ENCODE results near the gene ITPR1.
"Not testable (repeated sequence)": the region's sequence is repeated elsewhere in the genome, so short reads cannot be mapped to it uniquely, and the experiment has no call there.

ITPR1 gene

DNA sequence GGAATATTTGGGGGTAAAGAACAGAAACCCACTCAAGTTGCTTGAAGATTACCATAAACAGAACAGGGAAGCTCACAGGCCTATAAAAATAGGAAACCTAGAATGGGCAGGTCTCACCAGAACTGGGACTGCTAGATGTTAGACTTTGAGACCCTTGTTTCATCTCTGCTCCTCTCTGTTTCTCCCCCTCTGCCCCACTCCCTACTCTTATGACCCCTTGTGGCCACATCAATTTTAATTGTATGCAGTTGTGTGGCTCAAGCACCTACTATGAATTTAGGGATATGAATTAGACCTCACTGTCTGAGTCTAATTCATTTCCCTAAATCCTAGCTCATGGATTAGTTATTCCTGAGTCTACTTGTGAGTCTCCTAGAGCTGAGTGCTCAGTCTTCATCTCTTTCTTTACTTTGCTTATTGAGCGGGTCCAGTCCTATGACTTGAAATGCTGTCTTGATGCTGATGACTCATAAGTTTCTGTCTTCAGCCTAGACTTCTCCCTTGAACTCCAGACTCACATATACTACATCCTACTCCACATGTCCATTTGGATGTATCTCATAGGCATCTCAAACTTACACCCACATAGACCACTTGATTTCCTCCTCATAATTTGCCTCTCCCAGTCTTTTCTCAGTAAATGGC is 78.7 kb downstream of the ITPR1 start:
- DNase-seq (ENCODE audit: low read depth), result no peak

DNA sequence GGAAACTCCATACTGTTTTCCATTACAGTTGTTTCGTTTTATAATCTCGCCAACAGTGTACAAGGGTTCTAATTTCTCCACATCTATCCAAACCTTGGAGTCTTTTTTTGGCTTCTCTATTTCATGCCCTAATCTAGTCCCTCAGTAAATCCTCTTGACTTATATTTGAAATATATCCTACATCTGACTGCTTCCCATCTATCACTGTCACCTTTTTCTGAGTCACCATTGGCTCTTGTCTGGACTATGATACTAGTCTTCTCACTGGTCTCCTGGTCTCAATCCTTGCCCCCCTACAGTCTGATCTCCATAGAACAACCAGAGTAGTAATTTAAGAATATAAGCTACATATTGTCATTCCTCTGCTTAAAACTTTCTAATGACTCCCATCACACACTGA is 80.0 kb downstream of the ITPR1 start:
- no peak for DNase-seq (ENCODE audit: low read depth)

DNA sequence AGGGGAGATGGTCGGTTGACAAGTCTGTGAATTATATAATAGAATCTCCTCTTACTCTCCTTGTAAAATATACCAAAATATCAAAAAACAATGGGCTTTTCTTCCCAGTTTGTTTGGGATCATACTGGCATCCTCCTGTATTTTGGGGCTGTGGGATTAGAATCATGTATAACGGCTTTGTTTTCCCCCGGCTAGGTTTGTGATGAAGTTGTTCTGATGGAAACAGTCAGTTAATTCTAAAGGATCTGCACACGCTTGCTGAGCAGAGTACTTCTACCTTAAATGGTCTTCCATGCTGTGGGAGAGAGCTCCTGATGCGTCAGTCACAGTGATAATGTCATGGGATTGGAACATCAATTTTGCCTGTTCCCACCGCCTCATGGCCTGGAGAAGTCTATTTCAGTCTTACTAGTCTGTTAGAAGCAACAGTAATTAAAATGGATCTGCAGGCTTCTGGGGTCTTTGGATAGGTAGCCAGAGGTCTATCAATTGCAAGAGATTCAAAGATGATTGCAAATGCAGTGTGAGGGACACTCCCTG is 81.3 kb downstream of the ITPR1 start:
- DNase-seq (ENCODE audit: low read depth), result no peak

DNA sequence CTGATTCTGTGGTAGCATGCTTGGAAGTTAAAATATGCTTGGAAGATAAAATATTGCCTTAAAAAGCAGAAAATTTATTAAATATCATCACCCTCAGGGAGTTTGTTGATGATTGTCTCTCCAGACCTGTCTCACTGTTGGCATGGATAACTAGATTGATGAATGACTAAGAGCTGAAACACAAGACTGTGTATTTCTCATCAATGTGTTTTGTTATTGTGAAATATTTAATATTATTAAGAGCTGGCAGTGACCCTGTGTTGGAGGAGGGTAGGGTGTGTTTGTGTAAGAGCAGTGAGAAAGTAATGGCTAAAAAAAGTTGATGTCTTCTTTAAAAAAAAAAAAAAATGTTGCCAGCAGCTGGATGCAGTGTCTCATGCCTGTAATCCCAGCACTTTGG is 82.2 kb downstream of the ITPR1 start:
- no peak for DNase-seq (ENCODE audit: low read depth)

DNA sequence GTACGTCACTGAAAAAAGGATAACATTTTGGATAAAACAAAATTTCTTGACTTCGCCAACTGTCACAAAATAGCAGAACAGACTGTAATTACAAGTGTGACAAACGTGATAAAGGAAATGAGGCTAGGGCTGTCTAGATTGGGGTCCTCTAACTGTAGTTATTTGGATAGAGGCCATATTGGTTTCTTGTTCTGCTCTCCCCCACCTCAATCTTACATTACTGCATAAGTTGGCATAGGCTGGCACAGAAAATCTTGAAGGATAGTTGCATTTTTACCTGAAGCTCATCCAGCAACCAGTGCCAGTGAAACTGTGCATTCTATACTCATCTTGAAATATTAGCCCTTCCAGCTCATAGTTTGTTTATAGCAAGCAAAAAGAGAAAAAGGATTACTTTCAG is 84.6 kb downstream of the ITPR1 start:
- no peak for DNase-seq (ENCODE audit: low read depth)

DNA sequence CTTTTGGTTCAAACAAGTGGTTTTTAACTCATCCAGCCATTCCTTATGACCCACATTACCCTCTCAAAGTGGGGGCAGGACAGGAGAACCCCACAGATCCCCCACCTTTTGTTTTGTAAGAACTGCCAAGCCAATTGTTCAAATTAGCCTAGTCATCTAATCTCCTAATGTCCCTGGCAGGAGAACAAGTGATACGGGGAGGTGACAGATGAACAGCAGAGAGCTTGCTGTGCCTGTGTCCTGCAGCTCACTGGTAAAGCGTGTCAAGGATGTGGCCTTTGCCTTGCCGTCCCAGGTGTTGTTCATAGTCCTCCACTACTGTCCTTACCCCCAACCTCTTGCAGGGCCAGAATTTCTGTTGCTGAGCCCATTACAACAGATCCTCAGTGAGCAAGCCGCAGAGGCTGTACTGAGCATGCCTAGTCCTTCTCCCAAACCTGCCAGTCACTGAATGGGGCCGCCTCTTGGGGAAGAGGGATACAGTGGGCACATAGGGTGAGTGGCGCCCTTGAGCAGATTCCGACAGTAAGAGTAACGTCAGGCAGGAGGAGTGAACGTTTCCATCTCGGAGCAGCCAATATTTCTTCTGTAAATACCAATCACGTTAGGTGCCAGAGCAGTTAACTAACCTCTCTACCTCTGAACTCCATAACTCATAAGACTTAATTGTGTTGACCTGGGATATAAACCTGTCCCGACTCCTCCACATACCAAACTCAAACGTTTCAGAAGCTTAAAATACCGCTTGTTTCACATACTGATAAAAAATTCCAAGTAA is 87.4 kb downstream of the ITPR1 start:
- no peak for DNase-seq (ENCODE audit: low read depth)

DNA sequence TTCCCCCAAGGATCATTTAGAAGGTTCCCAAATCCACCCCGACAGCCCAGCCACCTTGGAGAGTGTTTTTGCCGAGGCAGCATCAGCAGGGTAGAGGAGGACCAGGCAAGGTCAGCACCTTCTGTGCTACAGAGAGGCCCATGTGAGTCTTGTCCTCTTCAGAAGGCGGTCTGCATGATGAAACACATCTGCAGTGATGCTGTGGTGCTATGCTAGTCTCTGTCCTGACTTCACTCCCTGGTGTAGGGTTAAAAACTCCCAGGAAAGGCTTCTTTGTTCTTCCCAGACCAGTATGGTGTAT is 87.9 kb downstream of the ITPR1 start:
- no peak for DNase-seq (ENCODE audit: low read depth)

DNA sequence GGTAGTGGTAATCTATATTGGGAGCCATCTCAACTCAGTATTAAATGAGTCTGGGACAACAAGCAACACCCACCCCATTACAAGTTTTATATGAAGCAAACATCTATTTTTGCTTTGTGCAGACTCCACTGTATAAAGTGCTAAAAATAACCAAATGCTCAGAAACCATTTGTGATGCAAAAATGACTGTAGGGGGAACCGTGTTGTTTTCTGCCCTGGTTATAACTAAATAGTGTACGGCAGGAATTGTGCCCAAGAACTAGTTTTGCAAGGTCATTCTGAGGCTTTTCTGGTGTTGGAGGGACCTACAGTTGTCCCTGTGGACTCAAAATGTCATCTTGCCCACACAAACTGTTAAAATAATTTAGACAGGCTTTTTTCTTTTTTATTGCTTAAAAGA is 88.3 kb downstream of the ITPR1 start:
- DNase-seq (ENCODE audit: low read depth), result no peak

DNA sequence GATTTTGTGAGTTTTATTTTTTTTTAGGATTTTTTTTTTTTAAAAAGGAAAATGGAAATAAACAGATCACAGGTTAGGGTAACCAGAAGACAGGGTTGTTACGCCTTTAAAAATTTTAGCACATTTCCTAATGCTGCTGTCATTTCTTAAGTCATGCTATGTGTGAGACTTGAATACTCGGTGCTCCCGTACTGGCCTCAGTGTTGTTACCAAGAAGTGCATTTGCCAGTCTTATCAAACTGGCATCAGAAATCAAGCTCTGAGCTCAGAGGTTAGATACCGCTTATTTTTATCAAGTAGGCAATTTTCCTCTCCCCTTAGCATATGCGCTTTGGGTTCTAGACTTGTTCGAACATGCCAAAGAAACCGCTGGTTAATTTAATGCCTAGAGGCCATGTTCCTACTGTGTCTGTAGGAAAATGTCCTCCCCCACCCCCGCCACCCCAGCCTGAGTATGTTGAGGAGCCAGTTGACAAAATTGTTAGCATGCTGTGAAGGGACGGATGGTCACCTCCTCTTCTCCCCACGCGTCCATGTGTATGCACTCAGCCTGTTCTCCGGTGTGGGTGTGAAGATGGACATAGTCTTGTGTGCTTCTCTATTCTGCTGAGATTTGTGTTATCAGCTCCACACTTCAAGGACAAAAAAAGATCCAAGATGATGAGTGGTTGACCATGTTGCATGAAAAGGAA is 88.9 kb downstream of the ITPR1 start:
- no peak for DNase-seq (ENCODE audit: low read depth)

DNA sequence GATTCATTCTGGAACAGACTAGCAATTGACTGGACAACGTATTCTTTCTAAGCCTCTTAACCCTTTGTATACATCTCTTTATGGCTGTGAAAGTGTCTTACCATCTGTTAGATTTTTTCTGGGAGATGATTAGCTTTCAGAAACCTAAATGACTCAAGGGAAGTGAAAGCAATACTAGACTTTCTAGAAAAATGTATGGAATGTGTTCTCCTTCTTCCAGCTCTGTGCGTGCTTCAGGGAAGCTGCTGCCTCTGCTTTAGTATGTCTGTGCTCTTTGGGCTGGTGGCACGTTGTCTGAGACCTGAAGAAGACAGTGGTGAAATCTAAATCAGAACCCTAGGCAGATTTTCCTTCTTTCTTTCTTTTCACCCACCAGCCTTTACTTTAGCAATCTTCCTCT is 89.5 kb downstream of the ITPR1 start:
- DNase-seq (ENCODE audit: low read depth), result no peak

DNA sequence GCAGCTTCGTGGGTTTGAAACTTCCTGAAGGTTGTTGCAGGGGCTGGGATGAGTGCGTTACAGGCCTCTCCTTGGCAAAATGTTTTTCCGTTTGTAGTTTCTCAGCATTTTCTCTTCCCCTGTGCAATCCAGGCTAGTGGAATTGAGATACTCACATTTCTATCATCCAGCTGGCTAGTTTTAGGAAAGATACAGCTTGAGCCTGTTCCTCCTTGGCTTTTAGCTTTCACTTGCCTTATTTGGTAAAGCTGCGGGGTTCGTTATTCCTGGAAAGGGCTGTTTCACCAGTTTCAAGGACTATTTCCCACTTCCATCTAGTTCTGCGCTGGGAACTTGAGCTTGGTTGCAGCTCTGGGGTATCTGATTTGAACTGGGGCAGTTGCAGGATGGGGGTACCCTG is 90.3 kb downstream of the ITPR1 start:
- no peak for DNase-seq (ENCODE audit: low read depth)

DNA sequence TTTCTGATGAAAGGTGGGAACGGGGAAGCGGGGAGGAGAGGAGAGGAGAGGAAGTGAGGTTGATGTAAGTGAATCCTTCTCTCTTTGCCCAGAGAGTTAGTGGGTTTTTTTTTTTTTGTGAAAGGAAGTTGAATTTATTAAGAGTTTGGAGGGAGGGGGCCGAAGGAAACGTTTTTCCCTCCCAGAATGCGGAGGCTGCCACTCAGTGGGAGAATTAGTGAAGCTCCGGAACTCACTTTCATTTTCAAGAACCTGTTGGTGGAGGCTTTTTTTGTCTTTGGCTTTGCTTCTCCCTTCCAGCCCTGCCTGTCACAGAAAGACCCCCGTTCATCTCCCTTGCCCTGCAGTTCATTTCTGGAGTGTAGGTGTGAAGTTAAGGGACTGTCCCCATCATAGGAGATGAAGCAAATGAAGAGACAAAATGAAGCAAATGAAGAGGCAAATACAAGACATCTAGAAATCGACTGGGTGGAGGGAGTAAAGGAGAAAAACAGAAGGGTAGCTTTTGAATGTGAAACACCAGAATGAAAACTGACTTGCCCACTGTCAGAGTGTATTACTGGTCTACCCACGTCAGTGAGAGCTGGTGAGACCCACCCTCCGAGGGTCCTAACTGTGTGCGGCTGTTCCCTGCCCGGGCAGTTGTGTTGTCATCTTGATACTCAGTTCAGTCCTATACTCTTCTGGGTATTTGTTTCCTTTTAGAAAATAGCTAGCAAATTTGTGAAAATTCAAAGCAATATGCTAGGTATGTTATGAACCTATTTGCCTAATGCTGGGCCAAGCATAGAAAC is 91.5 kb downstream of the ITPR1 start:
- no peak for DNase-seq (ENCODE audit: low read depth)

DNA sequence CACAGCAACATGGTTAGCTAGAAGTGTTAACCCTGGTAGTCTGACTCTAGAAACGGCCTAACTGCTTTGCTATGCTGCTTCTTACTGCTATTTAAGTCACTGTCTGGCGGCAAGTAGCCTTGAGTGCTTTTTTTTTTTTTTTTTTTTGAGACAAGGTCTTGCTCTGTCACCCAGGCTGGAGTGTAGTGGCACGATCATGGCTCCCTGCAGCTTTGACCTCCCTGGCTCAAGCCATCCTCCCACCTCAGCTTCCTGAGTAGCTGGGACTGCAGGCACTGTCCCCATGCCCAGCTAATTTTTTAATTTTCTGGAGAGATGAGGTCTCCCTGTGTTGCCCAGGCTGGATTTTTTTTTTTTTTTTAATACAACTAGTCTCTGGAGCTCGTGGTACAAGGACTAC is 93.2 kb downstream of the ITPR1 start:
- no peak for DNase-seq (ENCODE audit: low read depth)

DNA sequence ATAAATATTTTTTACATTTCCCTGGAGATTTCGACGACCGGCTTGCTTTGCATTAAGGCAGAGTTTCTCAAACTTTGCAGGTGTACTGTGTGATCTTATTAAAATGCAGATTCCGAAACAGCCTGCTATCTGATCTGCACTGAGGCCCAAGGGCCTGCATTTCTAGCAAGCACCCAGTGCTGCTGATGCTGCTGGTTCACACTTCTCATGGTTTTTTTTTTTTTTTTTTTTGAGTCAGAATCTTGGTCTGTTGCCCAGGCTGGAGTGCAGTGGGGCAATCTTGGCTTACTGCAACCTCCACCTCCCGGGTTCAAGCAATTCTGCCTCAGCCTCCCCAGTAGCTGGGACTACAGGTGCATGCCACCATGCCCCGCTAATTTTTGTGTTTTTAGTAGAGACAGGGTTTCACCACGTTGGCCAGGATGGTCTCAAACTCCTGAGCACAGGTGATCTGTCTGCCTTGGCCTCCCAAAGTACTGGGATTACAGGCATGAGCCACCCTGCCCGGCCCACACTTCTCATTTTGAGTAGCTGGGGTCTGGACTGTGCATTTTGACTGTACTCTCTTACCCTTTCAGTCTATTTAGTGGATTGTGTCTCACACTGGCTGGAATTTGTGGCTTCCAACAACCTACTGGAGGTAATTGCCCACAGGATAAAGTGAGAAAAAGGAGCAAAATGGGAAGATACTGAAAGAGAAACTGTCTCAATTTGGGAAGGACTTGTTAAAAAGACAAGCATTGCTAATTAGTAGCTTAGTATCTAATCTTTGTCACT is 94.1 kb downstream of the ITPR1 start:
- peak; percentile 33 for DNase-seq (ENCODE audit: low read depth)

DNA sequence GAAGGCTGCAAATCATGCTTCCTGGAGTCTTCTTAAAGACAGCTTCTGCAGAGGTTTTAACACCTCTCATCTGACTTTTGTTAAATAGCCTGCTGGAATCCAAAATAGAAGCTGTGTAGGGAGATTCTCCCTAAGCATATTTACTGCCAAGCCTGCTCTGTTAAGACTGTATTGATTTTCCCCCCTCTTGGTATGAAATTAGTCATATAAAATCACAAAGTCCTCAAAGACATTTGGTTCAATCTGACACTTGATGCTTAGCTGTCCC is 94.6 kb downstream of the ITPR1 start:
- DNase-seq (ENCODE audit: low read depth), result no peak

DNA sequence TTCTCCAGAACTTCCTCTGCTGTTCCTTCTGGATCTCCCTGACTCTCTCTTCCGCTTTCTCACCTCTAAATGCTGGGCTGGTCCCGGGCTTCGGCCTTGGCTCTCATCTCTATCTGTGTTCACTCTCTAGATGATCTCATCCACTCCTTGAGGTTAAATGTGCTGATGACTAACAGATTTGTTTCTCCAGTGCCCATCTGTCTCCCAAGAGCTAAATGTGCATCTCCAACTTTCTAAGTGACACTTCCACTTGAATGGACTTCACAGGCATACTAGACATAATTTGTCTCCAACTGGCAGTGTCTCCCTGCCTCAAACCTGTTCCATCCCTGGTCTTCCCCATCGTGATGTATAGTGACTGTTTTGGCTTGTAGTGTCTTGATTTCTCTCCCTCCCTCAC is 95.3 kb downstream of the ITPR1 start:
- no peak for DNase-seq (ENCODE audit: low read depth)

DNA sequence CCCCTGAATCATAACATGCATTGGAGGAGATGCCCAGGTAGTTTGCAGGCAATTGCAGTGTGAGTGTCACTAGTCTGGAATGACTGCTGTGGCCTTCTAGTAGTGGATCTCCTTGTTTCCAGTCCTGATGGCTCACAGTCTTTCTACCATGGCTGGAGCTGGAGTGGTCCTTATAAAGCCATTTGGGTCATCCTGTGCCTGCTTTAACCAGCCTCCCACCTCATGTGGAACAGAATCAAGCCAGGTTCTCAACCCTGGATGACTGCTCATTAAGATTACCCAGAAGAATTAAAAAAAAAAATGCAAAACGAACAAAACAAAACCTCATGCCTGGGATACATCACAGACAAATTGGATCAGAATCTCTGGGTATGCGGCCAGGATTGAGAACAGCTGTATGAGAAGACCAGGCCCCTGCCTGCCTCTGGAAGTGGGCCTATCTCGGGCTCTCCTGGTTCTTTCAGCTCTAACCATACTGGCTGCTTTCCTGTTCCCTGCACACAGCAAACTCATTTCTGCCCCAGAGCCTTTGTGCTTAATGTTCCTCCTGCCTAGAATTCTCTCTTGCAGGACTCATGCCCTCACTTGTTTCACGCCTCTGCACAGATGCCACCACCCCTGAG is 96.4 kb downstream of the ITPR1 start:
- DNase-seq (ENCODE audit: low read depth), result no peak

DNA sequence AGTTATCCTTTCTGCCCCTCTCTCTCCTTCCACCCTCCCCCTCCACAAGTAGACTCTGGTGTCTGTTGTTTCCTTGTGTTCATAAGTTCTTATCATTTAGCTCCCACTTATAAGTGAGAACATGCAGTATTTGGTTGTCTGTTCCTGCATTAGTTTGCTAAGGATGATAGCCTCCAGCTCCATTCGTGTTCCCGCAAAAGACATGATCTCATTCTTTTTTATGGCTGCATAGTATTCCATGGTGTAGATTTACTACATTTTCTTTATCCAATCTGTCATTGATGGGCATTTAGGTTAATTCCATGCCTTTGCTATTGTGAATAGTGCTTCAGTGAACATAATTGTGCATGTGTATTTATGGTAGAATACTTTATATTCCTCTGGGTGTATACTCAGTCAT is 97.7 kb downstream of the ITPR1 start:
- not testable (repeated sequence) for DNase-seq (ENCODE audit: low read depth)

DNA sequence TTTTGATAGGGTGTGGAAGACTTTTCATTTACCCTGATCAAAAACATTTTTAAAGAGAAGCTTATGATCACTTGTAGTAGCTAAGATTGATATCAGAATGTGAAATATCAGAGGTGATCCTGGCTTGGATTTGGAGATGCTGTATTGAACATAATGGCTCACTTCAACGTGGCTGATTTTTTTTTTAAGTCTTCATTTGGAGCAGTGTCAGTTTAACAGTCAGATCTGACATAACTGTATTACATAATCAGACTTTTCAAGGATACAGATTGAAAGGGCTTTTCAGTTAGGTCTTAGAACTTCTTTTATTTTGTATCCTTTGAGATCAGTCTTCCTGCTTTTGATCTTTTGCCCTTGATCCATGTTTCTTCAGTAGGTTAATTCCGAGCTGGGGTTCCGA is 98.5 kb downstream of the ITPR1 start:
- no peak for DNase-seq (ENCODE audit: low read depth)

DNA sequence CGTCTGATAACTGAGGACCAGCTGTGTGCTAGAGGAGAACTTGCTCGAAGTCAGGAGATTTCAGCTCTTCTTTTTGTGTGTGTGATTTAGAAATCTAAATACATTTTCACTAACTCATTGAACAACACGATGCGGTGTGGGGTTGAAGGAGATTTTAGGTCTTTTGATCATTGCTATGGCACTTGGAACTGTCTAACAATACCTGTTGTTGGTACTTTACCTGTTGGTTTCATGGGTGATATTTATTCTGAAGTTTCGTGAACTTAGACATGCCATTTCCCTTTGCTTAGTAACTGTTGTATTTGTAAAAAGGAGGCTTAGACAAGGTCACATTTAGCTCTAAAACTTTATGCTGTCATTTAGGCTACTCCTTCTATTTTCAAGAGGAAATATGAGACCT is 99.9 kb downstream of the ITPR1 start:
- no peak for DNase-seq (ENCODE audit: low read depth)

DNA sequence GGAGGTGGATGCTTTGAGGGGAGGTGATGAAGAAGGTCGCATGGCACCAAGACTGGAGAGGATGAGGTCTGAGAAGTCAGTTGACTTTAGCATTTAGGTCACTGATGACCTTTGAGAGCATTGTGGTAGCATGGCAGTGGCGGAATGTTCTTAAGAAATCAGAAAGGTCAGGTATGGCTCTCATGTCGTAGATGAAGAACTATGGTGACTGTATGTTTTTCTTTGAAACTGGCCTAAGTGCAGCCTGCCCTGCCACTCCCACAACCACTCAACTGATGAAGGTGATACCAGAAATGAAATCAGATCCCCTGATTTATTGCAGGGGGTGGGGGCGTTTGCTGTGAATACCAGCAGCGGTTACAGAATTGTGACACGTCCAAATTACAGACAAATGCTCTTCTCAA is 102.6 kb downstream of the ITPR1 start:
- no peak for DNase-seq (ENCODE audit: low read depth)

DNA sequence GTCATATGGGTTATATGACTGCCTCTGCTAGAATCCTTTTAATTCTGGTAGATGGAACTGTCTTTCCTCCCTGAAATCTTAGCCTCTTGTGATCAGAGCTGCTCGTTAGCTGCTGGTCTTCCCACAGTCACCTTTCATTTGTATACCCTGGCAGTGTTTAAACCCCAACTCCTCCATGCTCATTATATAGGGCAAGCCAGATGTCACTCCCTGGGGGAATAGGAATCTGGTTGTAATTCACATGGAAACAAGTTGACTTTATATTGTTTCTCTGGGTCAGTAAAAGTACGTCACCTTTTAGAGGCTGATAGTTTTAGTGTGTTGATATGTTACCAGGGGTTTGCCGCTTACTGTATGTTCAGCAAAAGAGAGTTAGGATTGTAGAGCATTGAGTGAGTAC is 103.5 kb downstream of the ITPR1 start:
- no peak for DNase-seq (ENCODE audit: low read depth)
